ENCODE measurements around the gene HSD17B10.
"Not testable (repeated sequence)": the region's sequence is repeated elsewhere in the genome, so short reads cannot be mapped to it uniquely, and the experiment has no call there.

Gene HSD17B10

DNA sequence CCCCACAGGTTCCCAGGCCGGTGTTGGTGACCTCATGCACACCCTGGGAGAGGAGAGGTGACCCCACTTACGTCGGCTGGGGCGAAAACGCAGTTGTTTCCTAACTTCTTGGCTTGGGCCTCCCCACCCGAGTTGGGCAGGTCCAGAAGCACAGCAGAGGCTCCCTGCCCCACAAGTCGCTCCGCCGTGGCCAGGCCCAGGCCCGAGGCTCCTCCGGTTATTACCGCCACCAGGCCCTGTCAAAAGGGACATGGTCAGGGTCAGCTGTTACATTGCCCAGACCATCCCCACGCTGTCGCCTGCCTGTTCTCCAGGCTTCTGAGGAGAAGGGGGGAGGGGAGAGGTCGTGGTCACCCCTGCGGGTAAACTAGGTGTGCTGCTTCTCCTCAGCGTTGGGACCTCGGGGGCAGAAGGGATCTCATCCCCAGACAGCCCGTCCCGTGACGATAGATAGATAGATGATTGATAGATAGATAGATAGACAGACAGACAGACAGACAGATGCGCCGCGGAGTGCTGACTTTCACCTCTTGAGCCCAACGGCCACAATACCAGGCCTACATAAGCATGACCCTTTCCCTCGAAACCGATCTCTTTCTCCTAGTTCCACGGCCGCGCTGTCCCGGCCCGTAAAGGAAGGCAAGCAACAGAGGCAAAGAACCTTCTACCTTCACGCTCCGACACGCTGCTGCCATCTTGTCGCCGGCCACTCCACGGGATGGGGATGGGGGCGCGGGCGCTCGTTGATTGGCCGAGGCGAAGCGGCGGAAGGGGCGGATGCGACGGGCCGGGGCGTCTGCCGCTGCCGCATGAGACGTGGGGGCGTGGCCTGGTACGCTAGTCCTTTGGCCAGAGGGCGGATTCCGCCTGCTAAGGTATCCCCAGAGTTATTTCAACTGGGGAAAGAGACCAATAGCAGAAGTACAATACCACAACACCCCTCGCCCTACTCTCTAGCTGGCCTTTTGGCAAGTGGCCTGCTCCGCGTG lies at the start of gene HSD17B10:
HSD17B10 (minus strand) TSS at position 720 of the 989 bp plus-strand sequence; CDS start at position 695, 25 bp downstream.
- Mint-ChIP-seq H3K4me3 (peak within 1 kb of the TSS; percentile 99), H3K9me3 (no peaks in the 10 kb centered on the region), H3K36me3 (ENCODE audit: low read depth) (peaks cover 4% of the 10 kb centered on the region), H3K27ac (peak within 1 kb of the TSS; percentile 94), H3K27me3 (peaks cover 4% of the 10 kb centered on the region), H3K4me1 (peaks cover 27% of the 10 kb centered on the region)
- peak; percentile 88 for DNase-seq
- ATAC-seq, result peak; percentile 95

GRCh38 chrX:53483416-53483815 lies 49.2 kb upstream of the HSD17B10 start:
- H3K4me3 Mint-ChIP-seq, result no peak overlapping the region

GRCh38 chrX:53481816-53482465 lies 47.8 kb upstream of the HSD17B10 start:
- H3K36me3 Mint-ChIP-seq (ENCODE audit: low read depth), result no peaks in the 10 kb centered on the region
- H3K4me3 Mint-ChIP-seq, result no peak overlapping the region
- ATAC-seq, result peak; percentile 49

More at GRCh38 chrX:53483416-53483815, 49.2 kb upstream of the HSD17B10 start:
- no peaks in the 10 kb centered on the region for H3K4me1 Mint-ChIP-seq
- H3K27me3 Mint-ChIP-seq, result peaks cover 2% of the 10 kb centered on the region
- H3K27ac Mint-ChIP-seq, result no peak overlapping the region
- no peaks in the 10 kb centered on the region for H3K36me3 Mint-ChIP-seq (ENCODE audit: low read depth)
- H3K9me3 Mint-ChIP-seq, result no peaks in the 10 kb centered on the region
- ATAC-seq (no peak), DNase-seq (no peak)

DNA sequence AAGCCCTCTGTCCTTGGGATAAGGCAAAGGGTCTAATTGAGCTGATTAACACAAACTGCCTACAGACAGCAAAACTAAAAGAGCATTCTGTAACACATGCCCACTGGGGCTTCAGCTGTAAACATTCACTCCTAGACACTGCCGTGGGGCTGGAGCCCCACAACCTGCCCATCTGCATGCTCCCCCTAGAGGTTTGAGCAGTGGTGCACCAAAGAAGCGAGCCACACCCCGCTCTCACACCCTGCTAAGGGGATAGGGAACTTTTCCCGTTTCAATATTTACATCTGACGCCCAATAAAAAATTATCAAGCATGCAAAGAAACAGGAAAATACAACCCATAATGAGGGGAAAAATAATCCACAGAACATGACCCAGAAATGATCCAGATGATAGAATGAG lies 46.9 kb upstream of the HSD17B10 start:
- no peaks in the 10 kb centered on the region for H3K36me3 Mint-ChIP-seq (ENCODE audit: low read depth)
- DNase-seq (peak; percentile 2), ATAC-seq (no peak)
- no peak overlapping the region for H3K4me3 Mint-ChIP-seq
- H3K4me1 Mint-ChIP-seq, result no peaks in the 10 kb centered on the region
- H3K9me3 Mint-ChIP-seq, result no peaks in the 10 kb centered on the region
- H3K27me3 Mint-ChIP-seq, result peaks cover 2% of the 10 kb centered on the region
- H3K27ac Mint-ChIP-seq, result no peak overlapping the region

More at GRCh38 chrX:53481816-53482465, 47.8 kb upstream of the HSD17B10 start:
- H3K27ac Mint-ChIP-seq, result no peak overlapping the region
- H3K27me3 Mint-ChIP-seq, result peaks cover 2% of the 10 kb centered on the region
- H3K4me1 Mint-ChIP-seq, result no peaks in the 10 kb centered on the region
- DNase-seq, result peak; percentile 39
- H3K9me3 Mint-ChIP-seq, result no peaks in the 10 kb centered on the region

GRCh38 chrX:53479301-53479700 lies 45.1 kb upstream of the HSD17B10 start:
- Mint-ChIP-seq H3K27me3 (peaks cover 2% of the 10 kb centered on the region), H3K36me3 (ENCODE audit: low read depth) (no peaks in the 10 kb centered on the region), H3K27ac (no peak overlapping the region), H3K9me3 (no peaks in the 10 kb centered on the region), H3K4me3 (no peak overlapping the region), H3K4me1 (no peaks in the 10 kb centered on the region)
- ATAC-seq (no peak), DNase-seq (no peak)

- no peak overlapping the region for H3K4me3 Mint-ChIP-seq
- no peak overlapping the region for H3K27ac Mint-ChIP-seq
- no peaks in the 10 kb centered on the region for H3K36me3 Mint-ChIP-seq (ENCODE audit: low read depth)
- ATAC-seq (no peak), DNase-seq (no peak)
- peaks cover 2% of the 10 kb centered on the region for H3K27me3 Mint-ChIP-seq
- H3K9me3 Mint-ChIP-seq, result no peaks in the 10 kb centered on the region
- no peaks in the 10 kb centered on the region for H3K4me1 Mint-ChIP-seq
Observed at GRCh38 chrX:53476371-53476770, 42.2 kb upstream of the HSD17B10 start.

DNA sequence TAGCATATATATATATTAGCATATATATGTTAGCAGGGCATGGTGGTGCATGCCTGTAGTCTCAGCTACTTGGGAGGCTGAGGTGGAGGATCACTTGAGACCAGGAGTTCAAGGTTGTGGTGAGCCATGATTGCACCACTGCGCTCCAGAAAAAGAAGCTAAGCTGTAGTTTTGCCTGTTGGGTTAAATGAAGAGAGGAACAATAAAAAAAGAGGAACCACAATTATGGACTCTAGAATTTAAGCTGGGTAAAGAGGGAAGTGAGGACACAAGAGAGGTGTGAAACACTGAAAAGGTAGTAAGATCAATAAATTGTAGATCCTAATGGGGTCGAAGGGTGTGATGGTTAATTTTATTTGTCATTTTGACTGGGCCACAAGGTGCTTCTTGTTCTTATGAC lies 40.5 kb upstream of the HSD17B10 start:
- Mint-ChIP-seq H3K4me1 (no peaks in the 10 kb centered on the region), H3K36me3 (ENCODE audit: low read depth) (no peaks in the 10 kb centered on the region), H3K9me3 (no peaks in the 10 kb centered on the region), H3K27ac (no peak overlapping the region), H3K27me3 (no peaks in the 10 kb centered on the region), H3K4me3 (no peak overlapping the region)
- DNase-seq, result no peak
- ATAC-seq, result no peak

- H3K27me3 Mint-ChIP-seq, result peaks cover 2% of the 10 kb centered on the region
- ATAC-seq, result no peak
- no peaks in the 10 kb centered on the region for H3K36me3 Mint-ChIP-seq (ENCODE audit: low read depth)
- no peak for DNase-seq
- no peak overlapping the region for H3K4me3 Mint-ChIP-seq
- H3K4me1 Mint-ChIP-seq, result no peaks in the 10 kb centered on the region
- H3K9me3 Mint-ChIP-seq, result no peaks in the 10 kb centered on the region
- no peak overlapping the region for H3K27ac Mint-ChIP-seq
Observed at GRCh38 chrX:53471346-53471745, 37.2 kb upstream of the HSD17B10 start.

DNA sequence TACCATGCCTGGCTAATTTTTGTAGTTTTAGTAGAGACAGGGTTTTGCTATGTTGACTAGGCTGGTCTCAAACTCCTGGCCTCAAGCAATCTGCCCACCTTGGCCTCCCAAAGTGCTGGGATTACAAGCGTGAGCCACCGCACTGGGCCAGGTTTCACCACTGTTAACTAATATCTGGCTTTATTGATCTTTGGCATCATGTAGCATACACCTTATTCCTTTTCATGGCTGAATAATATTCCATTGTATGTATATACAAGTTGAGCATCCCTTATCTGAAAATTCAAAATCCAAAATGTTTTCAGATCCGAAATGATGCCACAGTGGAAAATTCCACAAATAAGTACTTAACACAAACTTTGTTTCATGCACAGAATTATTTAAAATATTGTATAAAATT lies 34.5 kb upstream of the HSD17B10 start:
- H3K4me1 Mint-ChIP-seq, H3K9me3 Mint-ChIP-seq: not testable (repeated sequence)

DNA sequence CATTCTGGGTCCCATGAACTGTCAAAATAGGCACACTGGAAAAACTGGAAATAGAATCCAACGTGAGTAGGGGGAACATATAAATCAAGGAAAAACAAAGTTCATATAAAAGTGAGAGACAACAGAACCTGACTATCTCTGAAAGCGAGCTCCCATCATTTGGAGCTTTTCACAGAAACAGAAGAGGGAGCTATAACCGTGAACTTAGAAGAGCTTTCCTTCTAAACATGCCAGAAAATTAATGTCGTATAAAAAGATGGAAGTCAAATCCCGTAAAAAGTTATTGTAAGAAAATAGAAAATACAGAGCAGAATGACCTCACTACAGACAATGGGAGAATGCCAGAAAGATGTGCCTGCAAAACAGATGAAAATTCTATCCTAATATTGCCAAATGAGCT lies 23.9 kb upstream of the HSD17B10 start:
- no peaks in the 10 kb centered on the region for H3K4me1 Mint-ChIP-seq
- H3K27me3 Mint-ChIP-seq, result peaks cover 4% of the 10 kb centered on the region
- H3K36me3 Mint-ChIP-seq (ENCODE audit: low read depth), result no peaks in the 10 kb centered on the region
- DNase-seq (no peak), ATAC-seq (no peak)
- H3K4me3 Mint-ChIP-seq, result no peak overlapping the region
- no peaks in the 10 kb centered on the region for H3K9me3 Mint-ChIP-seq
- no peak overlapping the region for H3K27ac Mint-ChIP-seq

More for the DNA sequence above, 34.5 kb upstream of the HSD17B10 start:
- not testable (repeated sequence) for DNase-seq; H3K27me3 Mint-ChIP-seq; H3K36me3 Mint-ChIP-seq (ENCODE audit: low read depth); ATAC-seq; H3K27ac Mint-ChIP-seq; H3K4me3 Mint-ChIP-seq

DNA sequence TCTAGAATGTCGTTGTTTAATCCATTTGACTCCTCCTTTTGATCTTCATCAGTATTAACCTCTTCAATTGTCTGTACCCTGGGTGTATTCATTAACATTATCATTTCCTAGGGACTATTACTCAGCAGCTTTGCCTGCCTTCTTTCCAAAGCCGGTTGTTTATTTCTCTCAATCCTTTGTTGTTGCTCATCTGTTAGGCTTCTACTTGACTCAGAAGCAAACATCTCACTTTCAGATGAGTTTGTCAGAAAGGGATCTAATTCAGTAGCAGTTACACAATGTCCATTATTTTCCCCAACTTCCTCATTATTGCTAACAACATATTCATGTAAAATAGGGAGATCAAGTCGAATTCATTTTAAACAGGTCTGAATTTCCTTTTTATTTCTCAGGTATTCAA lies 22.1 kb upstream of the HSD17B10 start:
- ATAC-seq, result no peak
- Mint-ChIP-seq H3K4me1 (no peaks in the 10 kb centered on the region), H3K4me3 (no peak overlapping the region), H3K9me3 (no peaks in the 10 kb centered on the region), H3K27ac (no peak overlapping the region), H3K27me3 (peaks cover 3% of the 10 kb centered on the region), H3K36me3 (ENCODE audit: low read depth) (no peaks in the 10 kb centered on the region)
- DNase-seq, result no peak

GRCh38 chrX:53452812-53453211 lies 18.6 kb upstream of the HSD17B10 start:
- H3K4me1 Mint-ChIP-seq, result no peaks in the 10 kb centered on the region
- ATAC-seq (no peak), DNase-seq (no peak)
- H3K27me3 Mint-ChIP-seq, result peaks cover 3% of the 10 kb centered on the region
- H3K27ac Mint-ChIP-seq, result no peak overlapping the region
- no peaks in the 10 kb centered on the region for H3K36me3 Mint-ChIP-seq (ENCODE audit: low read depth)
- H3K4me3 Mint-ChIP-seq, result no peak overlapping the region
- no peaks in the 10 kb centered on the region for H3K9me3 Mint-ChIP-seq

DNA sequence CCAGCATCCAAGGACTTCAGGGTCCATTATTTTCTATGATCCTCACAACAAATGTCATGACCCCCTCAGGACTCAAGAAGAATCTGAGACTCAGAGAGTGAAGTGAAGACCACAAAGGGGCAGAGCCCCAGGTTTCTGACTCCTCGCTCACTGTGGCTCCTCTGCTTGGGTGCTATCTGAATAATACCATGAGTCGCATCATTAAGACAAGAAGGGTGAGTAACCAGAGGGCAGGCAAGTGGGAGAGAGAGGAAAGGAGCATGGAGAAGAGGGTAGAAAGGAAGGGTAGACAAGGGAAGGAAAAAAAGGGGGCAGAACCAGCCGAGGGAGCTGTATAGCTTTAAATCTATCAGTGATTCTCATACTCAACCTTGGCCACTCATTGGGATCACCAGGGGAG lies 15.5 kb upstream of the HSD17B10 start:
- Mint-ChIP-seq H3K4me3 (no peak overlapping the region), H3K4me1 (no peaks in the 10 kb centered on the region), H3K9me3 (no peaks in the 10 kb centered on the region), H3K36me3 (ENCODE audit: low read depth) (no peaks in the 10 kb centered on the region), H3K27me3 (no peaks in the 10 kb centered on the region), H3K27ac (no peak overlapping the region)
- ATAC-seq (no peak), DNase-seq (no peak)

DNA sequence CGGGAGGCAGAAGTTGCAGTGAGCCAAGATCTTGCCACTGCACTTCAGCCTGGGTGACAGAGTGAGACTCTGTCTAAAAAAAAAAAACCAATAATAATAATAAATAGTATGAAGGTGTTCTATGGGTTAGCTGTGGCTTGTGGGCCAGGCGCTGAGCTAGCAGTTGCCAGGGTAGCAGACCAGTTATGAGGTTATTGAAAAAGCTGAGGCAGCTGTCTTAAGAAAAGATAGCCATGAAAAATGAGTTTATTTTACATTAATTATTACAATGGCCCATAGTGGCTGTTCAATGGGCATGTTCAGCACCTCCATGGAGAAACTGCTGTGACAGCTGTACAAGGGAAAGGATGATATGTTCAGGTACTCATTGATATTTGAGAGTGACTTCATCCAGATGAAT lies 13.3 kb upstream of the HSD17B10 start:
- no peak for DNase-seq
- Mint-ChIP-seq H3K4me3 (no peak overlapping the region), H3K27me3 (no peaks in the 10 kb centered on the region), H3K36me3 (ENCODE audit: low read depth) (no peaks in the 10 kb centered on the region), H3K4me1 (no peaks in the 10 kb centered on the region), H3K9me3 (no peaks in the 10 kb centered on the region), H3K27ac (no peak overlapping the region)
- no peak for ATAC-seq

DNA sequence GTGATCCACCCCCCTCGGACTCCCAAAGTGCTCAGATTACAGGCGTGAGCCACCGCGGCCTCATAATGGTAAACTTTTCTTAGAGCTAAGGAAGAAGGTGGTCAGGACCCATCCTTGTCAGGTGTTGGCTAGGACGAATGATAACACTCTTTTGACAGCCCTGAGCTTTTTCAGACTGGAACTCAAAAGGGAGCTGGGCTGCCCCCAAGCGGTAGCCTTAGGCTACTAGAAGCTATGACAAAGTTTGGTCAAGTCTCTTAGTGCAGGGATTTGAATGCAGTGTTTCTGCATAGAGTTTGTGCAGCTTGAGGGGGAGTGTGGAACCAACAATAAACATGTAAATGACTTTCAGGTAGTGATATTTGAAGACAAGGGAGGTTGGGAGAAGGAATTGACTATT lies 11.8 kb upstream of the HSD17B10 start:
- Mint-ChIP-seq H3K4me3 (no peak overlapping the region), H3K9me3 (no peaks in the 10 kb centered on the region), H3K27me3 (no peaks in the 10 kb centered on the region), H3K36me3 (ENCODE audit: low read depth) (no peaks in the 10 kb centered on the region), H3K27ac (no peak overlapping the region), H3K4me1 (peaks cover 8% of the 10 kb centered on the region)
- DNase-seq (peak; percentile 39), ATAC-seq (peak; percentile 38)

Data from activated naive CD8-positive, alpha-beta T cell treated with anti-CD3 and anti-CD28 coated beads, Interleukin-2, amount 50 U/mL, for 24 hours (primary cell).